HL-60/S4 treated with retinoic acid at 250 ng/mL for 4 days and 3 days (cell line): ENCODE results near the gene ZNF536.
"Not testable (repeated sequence)": the region's sequence is repeated elsewhere in the genome, so short reads cannot be mapped to it uniquely, and the experiment has no call there.

Source experiments
- in situ Hi-C: fragments of 300-500 bp; cut with MboI; formaldehyde crosslinking; loops from 2 replicates; pipeline ENCODE4 v1.7.0; 2022; ENCODE audit warnings: low sequenced_read_pairs

Gene ZNF536

DNA sequence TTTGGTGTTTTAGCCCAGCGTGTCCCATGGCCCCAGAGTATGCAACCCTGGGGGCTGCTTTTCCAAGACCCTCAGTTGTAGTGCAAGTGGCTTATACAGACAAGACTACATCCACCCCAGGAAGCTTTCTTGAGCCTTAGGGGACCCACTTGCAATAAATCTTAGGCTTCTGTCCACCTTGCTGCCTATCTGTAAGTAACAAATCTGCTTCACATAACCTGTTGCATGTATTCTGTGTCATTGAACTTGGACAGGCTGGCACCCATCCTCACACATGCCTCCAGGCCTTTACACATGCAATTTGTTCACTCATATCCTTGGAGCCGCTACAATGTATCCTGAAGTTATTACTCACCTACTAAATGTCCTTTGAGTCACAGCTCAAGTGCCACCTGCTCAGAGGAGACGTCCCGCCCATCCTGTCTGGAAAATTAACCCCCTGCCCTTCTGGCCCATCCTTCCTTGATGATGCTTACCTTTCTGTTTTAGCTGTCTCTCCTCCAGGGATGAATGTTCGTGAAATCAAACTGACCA lies 101.2 kb downstream of the ZNF536 start:
- in situ Hi-C loops, result no loop called here

DNA sequence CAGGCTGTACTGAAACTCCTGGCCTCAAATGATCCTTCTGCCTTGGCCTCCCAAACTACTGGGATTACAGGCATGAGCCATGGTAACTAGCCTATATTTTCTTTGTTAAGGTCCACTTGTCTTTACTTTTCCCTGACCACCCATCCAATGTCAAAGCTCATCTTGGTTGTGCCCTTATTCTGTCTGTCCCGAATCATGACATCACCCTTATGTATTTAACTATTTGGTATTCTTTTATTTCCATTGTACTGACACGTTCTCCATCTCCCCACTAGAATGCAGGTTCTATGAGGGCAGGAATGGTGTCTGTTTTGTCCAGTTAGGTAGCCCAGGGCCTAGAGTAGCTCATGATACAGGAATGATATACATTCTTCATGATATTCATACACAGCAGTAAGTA lies 104.8 kb downstream of the ZNF536 start:
- in situ Hi-C loops, result no loop called here

- in situ Hi-C loops, result no loop called here
Measured at GRCh38 chr19:30479231-30479630, 107.0 kb downstream of the ZNF536 start.

DNA sequence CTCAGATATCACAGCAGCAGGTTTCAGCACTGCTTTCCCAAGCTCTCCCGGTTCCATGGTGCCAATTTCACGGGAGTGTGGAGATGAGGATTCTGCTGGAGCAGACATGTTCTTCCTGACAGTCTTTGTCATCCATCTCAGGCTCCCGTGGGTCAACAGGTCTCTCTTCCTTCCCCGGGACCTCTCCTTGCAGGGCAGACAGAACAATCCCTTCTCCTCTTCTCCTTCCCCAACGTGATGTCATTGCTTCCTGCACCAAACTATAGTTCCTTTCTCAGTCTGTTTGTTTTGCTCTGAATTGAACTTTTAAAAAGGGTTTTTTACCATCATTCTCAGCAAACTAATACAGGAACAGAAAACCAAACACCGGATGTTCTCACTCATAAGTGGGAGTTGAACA lies 107.9 kb downstream of the ZNF536 start:
- in situ Hi-C loops, result no loop called here

- in situ Hi-C loops, result no loop called here
Measured at GRCh38 chr19:30481063-30481462, 108.9 kb downstream of the ZNF536 start.

GRCh38 chr19:30481823-30482222 lies 109.6 kb downstream of the ZNF536 start:
- in situ Hi-C loops, result no loop called here

- in situ Hi-C loops, result no loop called here
Measured at GRCh38 chr19:30482956-30483355, 110.8 kb downstream of the ZNF536 start.

GRCh38 chr19:30486250-30486649 lies 114.1 kb downstream of the ZNF536 start:
- in situ Hi-C loops, result not testable (repeated sequence)

GRCh38 chr19:30487178-30487577 lies 115.0 kb downstream of the ZNF536 start:
- in situ Hi-C loops, result no loop called here

- in situ Hi-C loops, result no loop called here
Measured at GRCh38 chr19:30488191-30488590, 116.0 kb downstream of the ZNF536 start.

DNA sequence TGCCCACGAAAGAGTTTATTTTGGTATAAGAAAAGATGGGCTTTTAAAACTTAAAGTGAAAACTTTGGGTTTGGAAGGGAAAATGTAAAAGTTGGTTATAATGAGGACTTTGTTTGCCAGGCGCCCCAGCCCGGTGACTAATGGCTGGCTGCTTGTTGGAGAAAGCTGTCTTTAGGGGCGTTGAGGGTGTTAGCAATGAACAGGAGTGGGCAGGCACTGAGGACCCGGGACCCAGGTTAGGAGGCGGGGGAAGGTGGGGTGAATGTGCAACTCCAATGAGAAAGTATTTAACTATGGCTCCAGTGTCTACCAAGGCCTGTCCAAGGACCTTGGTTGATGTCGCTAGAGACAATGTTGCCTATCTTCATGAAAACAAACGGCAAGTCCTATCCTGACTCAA lies 118.6 kb downstream of the ZNF536 start:
- in situ Hi-C loops, result no loop called here

- in situ Hi-C loops, result no loop called here
Measured at GRCh38 chr19:30492586-30493270, 120.5 kb downstream of the ZNF536 start.

- in situ Hi-C loops, result no loop called here
Measured at GRCh38 chr19:30497034-30497433, 124.8 kb downstream of the ZNF536 start.

DNA sequence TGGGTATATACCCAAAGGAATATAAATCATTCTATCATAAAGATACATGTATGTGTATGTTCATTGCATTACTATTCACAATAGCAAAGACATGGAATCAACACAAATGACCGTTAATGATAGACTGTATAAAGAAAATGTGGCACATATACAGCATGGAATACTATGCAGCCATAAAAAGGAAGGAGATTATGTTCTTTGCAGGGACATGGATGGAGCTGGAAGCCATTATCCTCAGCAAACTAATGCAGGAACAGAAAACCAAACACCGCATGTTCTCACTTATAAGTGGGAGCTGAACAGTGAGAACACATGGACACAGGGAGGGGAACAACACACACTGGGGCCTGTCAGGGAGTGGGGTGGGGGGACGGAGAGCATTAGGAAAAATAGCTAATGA lies 125.9 kb downstream of the ZNF536 start:
- in situ Hi-C loops, result not testable (repeated sequence)

DNA sequence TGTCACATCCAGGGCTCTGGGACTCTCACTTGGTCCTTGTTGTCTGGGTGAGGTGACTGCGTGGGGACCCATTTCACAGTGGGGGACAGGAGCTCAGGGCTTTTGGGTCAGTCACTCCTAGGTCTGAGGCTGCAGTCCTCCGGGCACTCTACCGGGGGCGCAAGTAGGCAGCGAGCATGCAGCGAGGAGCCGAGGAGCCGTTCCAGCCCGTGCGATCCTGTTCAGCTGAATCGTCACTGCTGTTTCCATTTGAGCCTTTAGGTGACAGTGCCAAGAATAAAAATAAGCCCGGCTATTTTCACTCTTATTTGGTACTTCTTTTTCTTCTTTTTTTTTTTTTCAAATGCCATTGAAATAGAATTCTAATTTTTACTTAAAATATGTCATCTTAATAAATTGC lies 126.5 kb downstream of the ZNF536 start:
- in situ Hi-C loops, result no loop called here

GRCh38 chr19:30504272-30504671 lies 132.1 kb downstream of the ZNF536 start:
- in situ Hi-C loops, result no loop called here

DNA sequence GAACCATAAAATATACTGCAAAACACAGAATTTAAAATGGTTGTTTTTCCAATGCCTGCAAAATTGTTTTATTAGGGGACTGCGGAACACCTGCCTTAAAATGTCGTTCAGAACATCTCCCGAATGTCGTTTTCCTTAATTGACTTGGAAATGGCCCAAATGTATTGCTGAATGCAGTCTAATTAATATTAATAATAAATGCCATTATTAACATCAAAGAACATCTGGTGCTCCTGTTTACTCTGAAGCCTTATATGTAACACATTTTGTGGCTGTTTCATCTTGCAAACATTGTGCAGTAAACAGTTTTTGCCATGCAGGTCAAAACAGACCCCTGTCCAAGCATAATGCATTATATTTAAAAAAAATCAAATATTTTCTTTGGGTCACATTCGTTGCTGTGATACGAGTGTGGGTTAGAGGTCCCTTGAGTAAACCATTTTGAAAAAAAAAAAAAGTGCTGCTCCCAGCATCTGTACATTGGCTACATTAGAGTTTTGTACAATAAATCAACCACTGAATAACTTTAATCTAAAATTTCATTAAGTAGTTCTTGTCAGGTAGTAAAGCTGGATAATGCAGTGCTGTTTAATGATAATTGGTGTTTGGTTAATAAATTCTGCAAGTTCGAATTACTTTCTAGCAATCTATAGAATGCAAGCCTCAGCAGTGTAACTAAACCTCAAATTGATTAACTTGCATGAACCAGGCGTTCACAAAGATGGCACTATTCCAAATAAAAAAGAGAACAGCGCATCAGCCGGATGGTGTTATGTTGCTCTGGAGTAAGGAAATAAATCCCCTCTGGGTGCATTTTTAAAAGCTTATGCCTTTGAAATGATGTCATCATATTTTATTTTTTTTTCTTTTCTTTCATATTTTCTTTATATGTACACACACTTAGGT lies 140.2 kb downstream of the ZNF536 start:
- in situ Hi-C loops, result no loop called here

DNA sequence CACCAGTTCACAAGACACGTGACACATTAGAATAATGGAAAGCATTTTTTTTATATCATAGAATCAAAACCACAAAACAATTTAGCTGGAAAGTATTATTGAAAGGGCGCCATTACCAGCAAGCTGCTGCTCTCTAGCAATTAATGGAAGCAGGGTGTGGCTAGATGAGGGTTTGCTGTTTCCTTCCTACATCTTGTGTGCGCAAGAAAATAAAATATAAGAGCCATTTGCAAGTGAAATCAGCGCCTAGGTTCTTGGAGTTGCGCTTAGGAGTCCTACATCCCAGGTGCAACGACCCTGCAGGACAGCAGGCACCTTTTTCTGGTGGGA lies 140.9 kb downstream of the ZNF536 start:
- in situ Hi-C loops, result no loop called here

GRCh38 chr19:30516111-30516510 lies 143.9 kb downstream of the ZNF536 start:
- in situ Hi-C loops, result no loop called here

GRCh38 chr19:30516531-30516930 lies 144.3 kb downstream of the ZNF536 start:
- in situ Hi-C loops, result no loop called here

DNA sequence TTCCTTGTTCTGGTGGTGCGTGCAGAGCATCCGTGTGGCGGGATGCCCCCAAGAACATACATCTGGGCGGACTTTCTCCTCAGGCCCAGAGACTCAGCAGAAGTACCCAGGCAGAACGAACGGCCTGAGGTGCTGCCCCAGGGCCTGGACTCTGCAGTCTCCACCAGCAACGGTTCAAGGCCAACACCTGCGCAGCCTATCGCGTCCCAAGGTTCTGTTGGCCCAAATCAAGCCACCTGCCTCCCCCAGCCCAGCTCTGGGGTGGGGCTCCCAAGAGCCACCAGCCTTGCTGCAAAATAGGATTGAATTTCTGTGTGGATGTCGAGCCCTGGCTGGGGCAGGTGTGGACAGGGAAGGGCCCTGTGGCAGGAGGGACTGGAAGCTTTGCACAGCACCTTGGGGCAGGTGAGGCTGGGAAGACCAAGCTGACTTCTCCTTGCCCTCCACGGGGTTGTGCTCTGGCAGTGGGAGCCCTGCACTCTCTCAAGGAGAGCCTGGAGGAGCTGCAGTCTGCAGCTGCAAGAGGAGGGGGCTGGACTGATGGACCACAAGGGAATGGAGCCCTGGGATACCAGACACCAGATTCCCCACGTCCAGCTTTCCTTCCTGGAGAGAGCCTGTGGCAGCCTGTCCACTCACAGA lies 146.9 kb downstream of the ZNF536 start:
- in situ Hi-C loops, result no loop called here
